Measurements from ENCODE around the gene FBXW8. TPM values are rescaled to one million over a fixed set of nuclear protein-coding genes. Genes with fewer than 3 reads are reported as not detected.

The FBXW8 gene
- total RNA-seq, 1 experiment from 2014 or later = 12.1 TPM

GRCh38 chr12:116922194-116922897 lies 11.6 kb downstream of the FBXW8 start:
- POLR2A ChIA-PET (ENCODE audit: unreplicated experiment) = no interaction called here
- peaks cover 68% of the 10 kb centered on the region for H3K79me2 ChIP-seq (ENCODE audit: low read length)
- BruUV-seq (replicated peaks) = no TSS peak

GRCh38 chr12:116924558-116925453 lies 14.1 kb downstream of the FBXW8 start:
- POLR2A ChIA-PET (ENCODE audit: unreplicated experiment) = interaction anchor here (0.6 kb wide), 1 partner anchor 10 kb away, joined by 3 read pairs; no protein-coding TSS in a partner anchor
- BruUV-seq (replicated peaks) = no TSS peak
- no peaks in the 10 kb centered on the region for H3K27me3 ChIP-seq (ENCODE audit: low read length)
- no peaks in the 10 kb centered on the region for H3K9me3 ChIP-seq (ENCODE audit: low read length)
- peak overlapping the region; percentile 67 for H3K9ac ChIP-seq (ENCODE audit: low read length)
- intact Hi-C loops (cut with micrococcal nuclease) = loop anchor here (1.0 kb wide), 1 partner anchor 33 kb away; no protein-coding TSS in a partner anchor
- no peaks in the 10 kb centered on the region for H3K9me2 ChIP-seq (replicated peaks; ENCODE audit: low read length)
- H3K4me2 ChIP-seq (ENCODE audit: low read length) = peak overlapping the region; percentile 80
- CTCF ChIA-PET = interaction anchor here (0.5 to 1.1 kb wide), 2 partner anchors 32 to 1046 kb away, joined by 3 to 4 read pairs; no protein-coding TSS in a partner anchor
- H3K4me1 ChIP-seq (ENCODE audit: insufficient read depth, low read length) = peaks cover 27% of the 10 kb centered on the region
- H3K79me2 ChIP-seq (ENCODE audit: low read length) = peaks cover 54% of the 10 kb centered on the region
- H3K27ac ChIP-seq (ENCODE audit: low read length) = peak overlapping the region; percentile 94
- peak; percentile 93 for ATAC-seq
- peak overlapping the region; percentile 54 for H3K4me3 ChIP-seq (ENCODE audit: low read length)
- peak; percentile 97 for DNase-seq
- no peak overlapping the region for H2AFZ ChIP-seq (ENCODE audit: low read length)
- peaks cover 10% of the 10 kb centered on the region for H3K36me3 ChIP-seq (ENCODE audit: low read depth, low read length)
- no peaks in the 10 kb centered on the region for H4K20me1 ChIP-seq (ENCODE audit: low read length)
- no peak for TF ChIP-seq EZH2phosphoT487 (IDR thresholded peaks at IDR 0.05; ENCODE audit: borderline replicate concordance, low read length)
- no peak for TF ChIP-seq EZH2 (IDR thresholded peaks at IDR 0.05; ENCODE audit: low read length, unreplicated experiment)
- no peak for TF ChIP-seq CTCF (conservative IDR thresholded peaks at IDR 0.05; ENCODE audit: low read depth, low read length)
- H3F3A ChIP-seq (ENCODE audit: low read length, unreplicated experiment) = peaks cover 9% of the 10 kb centered on the region

More at GRCh38 chr12:116922194-116922897, 11.6 kb downstream of the FBXW8 start:
- CTCF ChIA-PET = no interaction called here
- H3K9me3 ChIP-seq (ENCODE audit: low read length) = no peaks in the 10 kb centered on the region
- no peak overlapping the region for H3K4me3 ChIP-seq (ENCODE audit: low read length)
- no peak overlapping the region for H2AFZ ChIP-seq (ENCODE audit: low read length)
- DNase-seq (no peak), ATAC-seq (no peak)
- no peak overlapping the region for H3K4me2 ChIP-seq (ENCODE audit: low read length)
- intact Hi-C loops (cut with micrococcal nuclease) = no loop called here
- peaks cover 6% of the 10 kb centered on the region; the same call in 1 of the 2 replicates for H3K36me3 ChIP-seq (ENCODE audit: low read depth, low read length)
- 0 out of 2 replicates have a peak, but pooled peaks cover 2% of the 10 kb centered on the region for H4K20me1 ChIP-seq (ENCODE audit: low read length)
- H3K4me1 ChIP-seq (ENCODE audit: insufficient read depth, low read length) = peaks cover 46% of the 10 kb centered on the region
- H3K27ac ChIP-seq (ENCODE audit: low read length) = no peak overlapping the region
- peaks cover 9% of the 10 kb centered on the region for H3F3A ChIP-seq (ENCODE audit: low read length, unreplicated experiment)
- H3K9ac ChIP-seq (ENCODE audit: low read length) = no peak overlapping the region
- no peaks in the 10 kb centered on the region for H3K27me3 ChIP-seq (ENCODE audit: low read length)
- H3K9me2 ChIP-seq (replicated peaks; ENCODE audit: low read length) = no peaks in the 10 kb centered on the region
- TF ChIP-seq CTCF (conservative IDR thresholded peaks at IDR 0.05; ENCODE audit: low read depth, low read length) = no peak
